Endothelial cell of umbilical vein (primary cell): Measurements from ENCODE around the gene PPP5C.
A peak's percentile ranks its signal among the peaks of the same experiment; 100 is the strongest.

Source experiments
- EZH2 ChIP-seq: IDR thresholded peaks from 2 replicates; pipeline ENCODE4 v1.6.1; 2012; ENCODE audit warnings: borderline replicate concordance, low read depth, mild to moderate bottlenecking, moderate library complexity, low read length, inconsistent platforms; ENCODE audit not compliant: severe bottlenecking
- FOS ChIP-seq: IDR thresholded peaks from 2 replicates; pipeline ENCODE4 v1.6.1; 2011; ENCODE audit warnings: mild to moderate bottlenecking, low read length, moderate library complexity, borderline replicate concordance; ENCODE audit not compliant: insufficient read depth
- MYC ChIP-seq: IDR thresholded peaks from one replicate; pipeline ENCODE4 v1.6.1; 2011; ENCODE audit warnings: mild to moderate bottlenecking, low read depth, low read length
- POLR2A ChIP-seq: IDR thresholded peaks from 2 replicates; pipeline ENCODE4 v1.6.1; 2012; ENCODE audit warnings: low read depth, mild to moderate bottlenecking, control low read depth, low read length
- POLR2AphosphoS5 ChIP-seq: IDR thresholded peaks from 2 replicates; pipeline ENCODE4 v1.6.1; 2012; ENCODE audit warnings: low read depth, mild to moderate bottlenecking, control low read depth, low read length, moderate library complexity; ENCODE audit not compliant: insufficient read depth
- TF ChIP-seq, protein P1 (sequence below), 2 donors: IDR thresholded peaks; 1 replicate in 1 of 2; 2 replicates in 1 of 2; pipeline ENCODE4 v1.5.1; 2011; ENCODE audit warnings: low read length in 2 of 2, mild to moderate bottlenecking in 2 of 2, moderate library complexity in 2 of 2, control low read depth in 1 of 2, inconsistent platforms in 1 of 2, low read depth in 1 of 2; ENCODE audit not compliant: insufficient read depth in 1 of 2; ENCODE audit errors: extremely low read depth in 1 of 2
- TF ChIP-seq, protein P2 (sequence below): IDR thresholded peaks from 2 replicates; pipeline ENCODE4 v1.6.1; 2011; ENCODE audit not compliant: insufficient read depth, insufficient read length

DNA sequence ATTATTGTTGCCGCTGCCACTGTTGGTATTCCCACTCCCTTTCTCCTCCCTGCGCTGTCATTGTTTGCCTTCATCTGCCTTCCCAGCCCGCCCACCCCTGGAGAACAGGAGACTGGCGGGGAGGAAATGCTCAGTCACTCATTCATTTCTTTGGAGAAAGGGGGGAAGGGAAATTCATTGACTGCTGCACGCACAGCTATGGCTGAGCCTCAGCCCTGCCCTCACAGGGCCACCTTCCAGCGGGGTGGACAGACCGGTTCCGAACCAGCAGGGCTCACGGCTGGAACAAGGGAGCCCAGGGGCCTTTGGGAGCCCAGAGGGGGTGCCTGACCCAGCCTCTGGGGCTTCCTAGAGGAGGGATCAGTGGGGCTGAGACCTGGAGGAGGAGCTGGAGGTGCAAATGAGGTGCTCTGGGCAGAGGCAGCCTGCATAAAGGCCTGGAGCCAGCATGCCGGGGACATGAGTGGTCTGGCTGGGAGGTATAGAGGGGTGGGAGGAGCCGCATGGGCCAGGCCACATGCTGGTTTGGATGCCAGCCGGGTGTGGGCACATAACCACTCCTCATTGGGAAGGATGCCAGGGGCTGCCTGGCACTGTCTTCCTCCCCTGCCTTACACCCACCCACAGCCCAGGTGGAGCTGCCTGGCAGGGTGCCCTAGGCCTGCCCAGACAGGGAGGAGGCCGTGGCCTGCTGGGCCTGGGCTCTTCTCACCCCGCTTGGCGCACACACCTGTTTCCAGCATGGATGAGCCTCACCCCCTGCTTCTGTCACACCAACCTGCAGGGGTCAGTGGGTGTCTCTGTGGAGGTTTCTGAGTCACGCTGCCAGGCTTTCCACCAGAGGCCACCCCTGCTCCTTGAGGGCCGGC, 26.8 kb downstream of the PPP5C start:
- TF ChIP-seq EZH2 (no peak), POLR2A (no peak), POLR2AphosphoS5 (peak; percentile 13), MYC (no peak), FOS (no peak)
- TF ChIP-seq, protein P1, sequence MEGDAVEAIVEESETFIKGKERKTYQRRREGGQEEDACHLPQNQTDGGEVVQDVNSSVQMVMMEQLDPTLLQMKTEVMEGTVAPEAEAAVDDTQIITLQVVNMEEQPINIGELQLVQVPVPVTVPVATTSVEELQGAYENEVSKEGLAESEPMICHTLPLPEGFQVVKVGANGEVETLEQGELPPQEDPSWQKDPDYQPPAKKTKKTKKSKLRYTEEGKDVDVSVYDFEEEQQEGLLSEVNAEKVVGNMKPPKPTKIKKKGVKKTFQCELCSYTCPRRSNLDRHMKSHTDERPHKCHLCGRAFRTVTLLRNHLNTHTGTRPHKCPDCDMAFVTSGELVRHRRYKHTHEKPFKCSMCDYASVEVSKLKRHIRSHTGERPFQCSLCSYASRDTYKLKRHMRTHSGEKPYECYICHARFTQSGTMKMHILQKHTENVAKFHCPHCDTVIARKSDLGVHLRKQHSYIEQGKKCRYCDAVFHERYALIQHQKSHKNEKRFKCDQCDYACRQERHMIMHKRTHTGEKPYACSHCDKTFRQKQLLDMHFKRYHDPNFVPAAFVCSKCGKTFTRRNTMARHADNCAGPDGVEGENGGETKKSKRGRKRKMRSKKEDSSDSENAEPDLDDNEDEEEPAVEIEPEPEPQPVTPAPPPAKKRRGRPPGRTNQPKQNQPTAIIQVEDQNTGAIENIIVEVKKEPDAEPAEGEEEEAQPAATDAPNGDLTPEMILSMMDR (IDR thresholded peaks at IDR 0.05; ENCODE audit: extremely low read depth in 1 of 2, insufficient read depth in 1 of 2, low read depth in 1 of 2, low read length in 2 of 2) = no peak
- TF ChIP-seq, protein P2, sequence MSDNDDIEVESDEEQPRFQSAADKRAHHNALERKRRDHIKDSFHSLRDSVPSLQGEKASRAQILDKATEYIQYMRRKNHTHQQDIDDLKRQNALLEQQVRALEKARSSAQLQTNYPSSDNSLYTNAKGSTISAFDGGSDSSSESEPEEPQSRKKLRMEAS = no peak
